ENCODE results near the gene MGAT3.

The MGAT3 gene

DNA sequence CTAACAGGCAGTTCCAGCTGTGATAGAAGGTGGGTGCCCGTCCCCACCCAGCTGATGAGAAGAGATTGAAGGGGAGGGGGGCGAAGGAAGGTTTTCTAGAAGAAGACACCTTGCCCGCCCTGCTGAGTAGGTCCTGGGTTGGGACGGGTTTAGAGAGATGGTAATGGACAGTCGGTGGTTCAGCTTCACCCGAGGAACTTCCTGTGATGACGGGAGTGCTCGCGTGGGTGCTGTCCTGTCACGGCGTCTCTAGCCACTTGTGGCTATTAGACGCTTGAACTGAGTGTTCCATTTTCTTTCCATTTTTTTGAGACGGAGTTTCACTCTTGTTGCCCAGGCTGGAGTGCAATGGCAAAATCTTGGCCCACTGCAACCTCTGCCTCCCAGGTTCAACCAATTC, 27.6 kb upstream of the MGAT3 start:
- no peak for DNase-seq

DNA sequence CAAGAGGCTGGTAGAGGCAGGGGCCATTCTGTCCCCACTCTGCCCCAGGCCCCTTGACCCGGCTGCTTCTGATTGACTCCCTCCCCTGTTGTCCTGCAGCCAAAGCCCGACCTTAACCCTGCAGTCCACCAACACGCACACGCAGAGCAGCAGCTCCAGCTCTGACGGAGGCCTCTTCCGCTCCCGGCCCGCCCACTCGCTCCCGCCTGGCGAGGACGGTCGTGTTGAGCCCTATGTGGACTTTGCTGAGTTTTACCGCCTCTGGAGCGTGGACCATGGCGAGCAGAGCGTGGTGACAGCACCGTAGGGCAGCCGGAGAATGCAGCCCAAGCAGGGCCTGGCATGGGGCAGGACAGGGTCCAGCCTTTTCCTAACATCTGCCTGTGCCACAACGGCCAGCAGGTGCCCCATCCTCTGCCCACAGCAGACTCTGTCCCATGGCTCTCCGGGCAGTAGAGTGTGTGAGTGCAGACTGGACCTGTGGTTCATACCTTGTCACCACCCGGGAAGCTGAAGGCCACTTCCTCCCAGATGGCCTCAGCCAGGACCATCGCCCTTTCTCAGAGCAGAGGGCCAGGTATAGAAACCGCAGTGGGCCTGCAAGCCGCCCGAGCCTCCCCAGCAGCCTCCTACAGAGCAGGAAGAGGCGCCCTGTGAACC, 26.8 kb upstream of the MGAT3 start:
- DNase-seq: no peak

DNA sequence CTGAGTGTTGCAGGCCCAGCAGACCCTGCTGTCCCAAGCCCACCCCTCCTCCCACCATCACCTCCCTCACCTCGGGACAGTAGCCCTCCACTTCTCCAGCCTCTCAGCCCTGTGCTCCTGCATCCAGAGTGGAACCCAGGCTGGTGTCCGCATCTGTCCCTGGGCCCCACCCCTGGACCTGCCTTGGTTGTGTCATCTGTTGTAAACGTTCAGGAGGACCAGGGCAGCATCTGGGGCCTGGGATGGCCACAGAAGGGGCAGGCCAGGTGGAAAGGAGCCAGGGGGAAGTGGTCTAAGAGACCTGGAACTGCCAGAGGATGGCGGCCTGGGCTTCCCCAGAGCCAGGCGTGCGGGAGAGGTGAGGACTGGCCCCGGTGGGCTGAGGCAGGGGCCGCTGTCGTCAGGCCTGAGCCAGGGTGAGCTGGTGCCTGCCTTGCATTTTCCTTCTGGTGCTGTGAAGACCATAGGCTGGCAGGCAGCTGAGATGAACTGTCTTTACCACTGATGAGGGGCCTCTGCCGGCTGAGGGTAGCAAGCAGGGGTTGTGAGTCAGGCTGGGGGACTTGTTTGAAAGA, 26.1 kb upstream of the MGAT3 start:
- no peak for DNase-seq

DNA sequence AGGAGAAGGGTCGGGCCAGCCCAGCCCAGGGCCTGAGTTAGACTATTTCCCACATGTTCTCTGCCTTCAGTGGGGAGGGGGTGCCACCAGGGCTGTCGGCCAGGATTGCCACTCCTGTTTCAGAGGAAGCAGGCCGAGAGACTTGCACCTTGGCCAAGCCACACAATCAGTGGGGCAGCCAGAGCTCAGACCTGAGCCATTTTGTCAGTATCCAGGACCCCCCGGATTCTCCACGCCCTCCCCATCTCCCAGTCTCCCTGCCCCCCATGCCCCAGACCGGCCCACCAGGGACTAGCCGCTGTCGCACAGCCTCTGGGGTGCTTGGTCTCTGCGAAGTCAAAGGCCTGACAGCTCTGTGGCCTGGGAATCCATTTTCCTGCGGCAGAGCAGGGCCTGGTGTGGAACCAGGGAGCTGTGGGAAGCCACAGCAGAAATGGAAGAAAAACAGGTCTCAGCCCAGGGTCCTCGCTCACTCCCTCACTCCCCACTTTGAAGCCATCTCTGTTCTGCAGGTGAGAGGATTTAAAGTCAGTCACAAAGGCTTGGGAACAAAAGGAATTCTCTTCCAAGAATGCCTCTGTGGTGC, 25.5 kb upstream of the MGAT3 start:
- DNase-seq: no peak

DNA sequence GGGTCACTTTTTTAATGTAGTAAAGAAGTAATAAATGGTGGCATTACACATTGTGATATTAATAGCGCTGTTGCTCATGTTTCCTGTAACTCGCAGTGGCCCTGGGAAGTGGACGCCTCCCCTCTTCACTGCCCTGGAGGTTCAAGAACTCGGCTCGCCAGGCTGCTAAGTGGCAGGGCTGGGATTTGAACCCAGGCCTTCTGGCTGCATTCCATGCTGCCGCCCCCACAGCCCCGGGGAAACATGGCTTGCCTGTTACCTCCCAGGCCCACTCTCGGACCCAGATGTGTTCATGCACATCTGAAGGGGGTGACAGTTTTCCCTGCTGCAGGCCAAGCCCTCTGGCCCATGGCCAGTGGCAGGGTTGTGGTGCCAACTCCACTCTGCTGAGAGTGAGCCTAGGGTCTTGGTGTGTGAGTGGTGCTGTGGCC, 25.0 kb upstream of the MGAT3 start:
- DNase-seq: no peak

DNA sequence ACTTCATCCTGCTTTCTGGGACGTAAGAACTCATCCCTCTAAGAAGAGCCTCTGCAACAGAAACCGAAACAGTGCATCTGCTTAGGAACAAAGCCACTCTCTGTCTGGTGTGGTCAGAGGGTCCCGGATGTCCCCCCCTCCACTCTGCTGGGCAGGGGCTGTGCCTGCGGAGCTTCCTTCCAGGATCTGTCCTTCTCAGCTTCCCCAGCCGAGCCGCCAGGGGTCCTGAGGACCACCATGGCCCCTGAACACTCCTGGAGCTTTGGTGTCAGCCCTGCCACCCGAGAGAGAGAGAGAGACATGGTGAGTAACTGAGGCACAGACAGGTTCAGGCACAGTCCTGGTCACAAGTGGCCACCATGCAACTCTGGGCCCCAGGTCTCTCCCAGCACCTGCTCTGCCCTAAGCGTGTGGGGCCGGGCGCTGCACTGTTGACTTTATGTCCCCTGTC, 24.4 kb upstream of the MGAT3 start:
- no peak for DNase-seq

DNA sequence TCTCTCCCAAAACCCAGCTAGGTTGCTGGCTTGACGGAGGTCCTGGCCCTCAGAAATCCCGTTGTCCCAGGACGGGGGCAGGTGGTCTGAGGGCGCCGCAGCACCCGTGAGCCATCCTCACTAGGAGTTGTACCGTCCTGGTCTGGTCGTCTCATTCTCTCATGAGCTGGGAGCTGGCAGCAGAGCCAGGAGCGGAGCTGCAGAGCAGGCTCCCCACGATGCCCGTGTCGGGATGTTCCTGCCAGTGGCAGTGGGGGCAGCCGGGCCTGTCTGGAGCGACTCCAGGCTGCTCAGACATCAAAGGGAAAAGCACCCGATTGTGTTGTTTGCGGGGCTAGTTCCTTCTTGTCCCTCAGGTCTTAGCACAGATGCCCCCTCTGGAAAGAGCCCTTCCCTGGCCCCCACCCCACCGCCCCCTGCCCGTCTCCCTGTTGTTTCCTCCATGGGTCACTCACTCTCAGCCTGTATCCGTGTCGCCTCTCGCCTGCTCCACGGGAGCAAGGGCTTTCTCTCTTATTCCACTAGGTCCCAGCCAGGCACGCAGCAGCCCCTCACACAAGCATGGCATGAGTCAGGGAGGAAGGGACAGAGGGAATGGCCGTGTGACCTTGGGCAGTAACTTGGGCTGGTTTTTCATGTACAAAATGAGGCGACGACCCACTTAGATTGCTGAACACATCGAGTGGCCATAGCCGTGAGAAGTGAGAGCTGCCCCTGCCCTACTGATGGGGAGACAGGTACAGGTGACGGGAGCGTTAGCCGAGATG, 23.2 kb upstream of the MGAT3 start:
- no peak for DNase-seq

DNA sequence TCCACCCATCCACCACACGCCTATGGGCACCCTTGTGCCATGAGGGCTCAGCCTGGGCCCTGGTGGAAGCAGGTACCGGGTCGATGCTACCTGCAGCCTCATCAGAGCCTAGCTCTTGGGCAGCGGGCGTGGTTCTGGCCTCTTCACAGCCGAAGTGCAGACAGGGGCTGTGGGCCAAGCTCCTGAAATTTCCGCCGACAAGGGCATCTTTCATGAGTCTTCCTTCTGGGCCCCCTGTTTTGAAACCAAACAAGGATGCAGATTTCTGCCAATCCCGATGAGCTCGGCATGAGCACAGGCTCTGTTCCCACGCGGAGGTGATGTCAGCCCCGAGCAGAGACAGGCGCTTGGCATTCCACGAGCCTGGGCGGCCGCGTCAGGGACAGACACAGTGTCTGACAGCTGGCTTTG, 22.6 kb upstream of the MGAT3 start:
- DNase-seq: no peak

DNA sequence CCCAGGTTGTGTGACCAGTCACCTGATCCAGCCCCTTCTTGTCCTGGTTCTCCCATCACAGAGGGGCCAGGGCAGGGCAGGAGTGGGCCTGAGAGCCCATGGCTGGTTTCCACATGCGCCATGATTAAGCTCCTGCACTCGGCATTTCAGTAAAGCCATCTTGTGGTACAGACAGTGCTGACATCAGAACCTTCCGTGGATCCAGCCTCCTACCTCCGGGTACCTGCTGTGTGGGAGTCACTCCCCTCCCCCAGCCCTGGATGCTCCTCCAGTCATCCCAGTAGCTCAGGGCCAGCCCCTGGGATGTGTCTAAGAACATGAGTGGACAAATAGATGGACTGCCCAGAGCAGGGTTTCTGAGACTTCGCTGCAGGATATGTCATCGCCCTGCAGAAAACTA, 22.1 kb upstream of the MGAT3 start:
- no peak for DNase-seq

DNA sequence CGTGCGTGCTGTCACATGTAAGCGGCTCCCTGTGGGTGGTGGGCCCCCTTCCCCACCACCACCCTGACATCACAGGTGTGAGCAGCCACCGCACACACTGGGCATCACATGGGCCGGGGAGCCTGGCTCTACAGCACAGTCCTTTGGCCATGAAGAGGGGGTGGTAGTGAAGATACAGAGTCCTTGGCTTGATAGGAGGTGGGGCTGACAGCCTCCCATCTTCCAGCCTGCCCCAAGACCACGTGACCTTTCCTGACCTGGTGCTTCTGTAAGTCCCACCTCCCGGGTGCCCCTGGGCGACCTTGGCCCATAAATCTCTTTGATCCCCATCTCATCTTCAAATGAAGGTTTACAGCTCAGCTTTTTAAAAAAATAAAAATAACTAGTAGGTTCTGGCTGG, 21.2 kb upstream of the MGAT3 start:
- DNase-seq: no peak

DNA sequence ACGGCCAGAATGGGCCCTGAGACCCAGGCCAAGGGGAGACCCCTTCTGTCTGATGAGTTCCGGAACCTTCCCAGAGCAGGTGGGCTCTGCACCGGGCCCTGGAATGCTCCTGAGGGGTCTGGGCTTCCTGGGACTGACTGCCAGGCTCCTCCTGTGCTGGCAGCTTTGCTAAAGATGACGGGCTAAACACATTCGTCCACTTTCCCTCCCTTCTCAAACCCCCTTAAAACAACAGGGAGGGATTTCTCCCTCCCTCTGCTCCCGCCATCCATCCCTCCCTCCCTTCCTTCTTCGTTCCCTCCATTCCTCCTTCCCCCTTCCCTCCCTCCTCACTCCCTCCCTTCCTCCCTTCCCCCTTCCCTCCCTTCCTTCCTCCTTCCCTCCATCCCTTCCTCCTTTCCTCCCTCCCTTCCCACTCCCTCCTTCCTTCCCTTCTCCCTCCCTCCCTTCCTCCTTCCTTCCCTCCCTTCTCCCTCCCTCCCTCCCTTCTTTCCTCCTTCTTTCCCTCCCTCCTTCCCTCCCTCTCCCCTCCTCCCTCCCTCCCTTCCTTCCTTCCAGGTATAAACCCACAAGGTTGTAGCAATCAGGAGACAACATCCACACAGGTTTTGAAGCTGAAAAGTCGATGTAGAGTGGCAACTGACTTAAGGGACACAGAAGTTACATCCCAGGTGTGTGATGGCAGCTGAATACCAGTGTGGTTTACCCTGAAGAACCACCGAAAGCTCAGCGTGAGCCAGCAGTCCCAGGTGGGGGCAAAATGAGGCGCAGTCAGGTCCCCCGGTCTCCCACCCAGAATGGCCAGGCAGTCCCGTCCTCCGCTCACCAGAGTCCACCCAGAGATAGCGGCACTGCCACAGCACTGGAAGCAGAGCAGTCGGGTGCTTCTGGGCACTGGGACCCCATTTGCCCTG, 18.8 kb upstream of the MGAT3 start:
- DNase-seq: no peak

DNA sequence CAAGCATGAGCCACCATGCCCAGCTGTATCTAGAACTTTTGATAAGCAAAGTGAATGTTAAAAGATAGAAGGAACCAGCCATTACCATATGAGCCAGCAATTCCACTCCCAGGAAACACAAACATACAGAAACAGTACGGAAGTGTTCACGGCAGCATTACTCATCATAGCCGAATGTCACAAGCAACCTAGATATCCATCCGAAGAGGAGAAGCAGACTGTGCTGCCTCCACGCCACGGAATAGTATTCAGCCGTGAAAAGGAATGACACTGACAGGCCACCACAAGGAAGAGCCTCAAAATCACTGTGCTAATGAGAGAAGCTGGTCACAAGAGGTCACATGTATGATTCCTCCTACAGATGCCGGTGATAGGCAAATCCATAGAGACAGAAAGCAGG, 17.6 kb upstream of the MGAT3 start:
- no peak for DNase-seq

DNA sequence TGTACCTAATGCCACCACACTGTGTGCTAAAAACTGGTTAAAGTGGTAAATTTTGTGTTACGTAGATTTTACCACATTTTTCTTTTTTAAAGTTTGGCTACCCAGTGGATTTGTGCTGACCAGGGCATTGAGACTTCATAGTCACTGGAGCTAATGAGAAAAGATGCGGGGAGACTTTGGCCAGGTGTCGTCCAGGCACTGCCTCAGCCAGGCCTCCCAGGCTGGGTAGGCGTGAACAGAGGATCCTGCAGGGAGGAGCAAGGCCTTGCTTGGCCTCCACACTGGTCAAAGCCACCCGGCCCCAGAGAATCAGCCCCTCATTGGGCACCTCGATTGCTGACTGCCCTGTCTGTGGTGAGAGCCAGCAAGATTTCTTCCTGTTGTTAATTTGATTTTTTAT, 13.4 kb upstream of the MGAT3 start:
- DNase-seq: no peak

DNA sequence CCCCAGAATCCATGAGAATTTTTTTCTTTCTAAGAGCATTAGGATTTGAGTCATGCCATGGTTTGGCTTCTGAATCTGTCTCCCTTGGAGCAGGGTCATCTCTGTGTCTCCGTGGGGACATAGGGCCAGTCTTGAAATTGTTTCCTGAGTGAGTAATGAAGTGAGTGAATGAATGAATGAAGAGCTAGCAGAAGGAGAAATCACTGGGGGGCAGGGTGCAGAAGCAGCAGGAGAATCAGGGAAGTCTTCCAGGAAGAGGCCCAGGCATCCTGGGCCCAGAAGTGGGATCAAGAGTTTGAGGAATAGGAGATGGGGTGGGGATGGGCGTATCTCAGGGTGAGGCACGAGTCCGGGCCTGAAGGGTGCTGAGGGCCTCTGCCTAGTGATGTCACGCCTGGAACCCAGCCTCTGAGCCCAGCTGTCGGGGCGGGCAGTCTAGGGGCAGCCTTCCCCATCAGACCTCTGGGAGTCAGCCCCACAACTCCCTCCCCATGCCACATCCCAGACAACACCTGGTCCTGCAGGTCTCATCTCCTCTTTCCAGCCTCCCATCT, 12.5 kb upstream of the MGAT3 start:
- DNase-seq: no peak

DNA sequence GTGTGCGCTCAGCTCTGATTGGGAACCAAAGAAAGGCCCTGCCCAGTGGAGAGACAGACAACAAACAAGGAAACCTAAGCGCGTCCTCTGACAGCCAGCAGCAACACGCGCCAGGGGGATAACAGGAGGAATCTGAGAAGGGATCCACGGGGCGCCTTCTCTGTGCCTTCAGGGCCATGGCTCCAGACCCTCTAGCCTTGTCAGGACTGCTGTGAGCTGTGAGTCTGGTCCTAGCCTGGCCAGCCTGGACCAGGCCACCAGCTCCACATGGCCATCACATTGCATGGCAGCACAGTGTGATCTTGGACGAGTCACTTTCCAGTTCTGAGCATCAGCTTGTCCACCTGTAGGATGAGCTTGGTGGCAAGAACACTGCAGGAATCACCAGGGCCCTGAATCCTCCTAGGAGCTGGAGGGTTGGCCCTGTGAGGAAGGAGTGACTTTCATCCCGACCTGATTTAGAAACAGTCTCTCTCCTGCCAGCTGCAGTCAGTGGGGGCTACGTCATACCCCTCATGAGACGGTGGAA, 11.8 kb upstream of the MGAT3 start:
- no peak for DNase-seq

DNA sequence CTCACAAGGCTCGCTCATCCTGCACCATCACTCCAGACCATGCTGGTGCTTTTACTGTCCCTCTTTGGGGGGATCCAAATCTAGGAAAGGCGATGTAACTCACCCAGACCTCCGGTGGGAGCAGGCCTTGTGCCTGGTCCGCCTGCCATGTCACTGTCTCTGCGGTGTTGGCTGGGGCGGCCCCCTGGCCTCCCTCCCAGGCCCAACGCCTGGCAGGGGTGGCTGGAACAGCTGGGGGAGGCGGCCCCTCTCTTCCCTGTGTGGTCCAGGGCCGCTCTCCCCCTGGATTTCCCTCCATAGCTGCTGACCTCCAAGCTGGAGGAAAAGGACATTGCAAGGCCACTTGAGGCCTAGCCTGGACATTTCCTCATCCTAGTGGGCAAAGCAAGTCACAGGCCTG, 11.1 kb upstream of the MGAT3 start:
- no peak for DNase-seq

DNA sequence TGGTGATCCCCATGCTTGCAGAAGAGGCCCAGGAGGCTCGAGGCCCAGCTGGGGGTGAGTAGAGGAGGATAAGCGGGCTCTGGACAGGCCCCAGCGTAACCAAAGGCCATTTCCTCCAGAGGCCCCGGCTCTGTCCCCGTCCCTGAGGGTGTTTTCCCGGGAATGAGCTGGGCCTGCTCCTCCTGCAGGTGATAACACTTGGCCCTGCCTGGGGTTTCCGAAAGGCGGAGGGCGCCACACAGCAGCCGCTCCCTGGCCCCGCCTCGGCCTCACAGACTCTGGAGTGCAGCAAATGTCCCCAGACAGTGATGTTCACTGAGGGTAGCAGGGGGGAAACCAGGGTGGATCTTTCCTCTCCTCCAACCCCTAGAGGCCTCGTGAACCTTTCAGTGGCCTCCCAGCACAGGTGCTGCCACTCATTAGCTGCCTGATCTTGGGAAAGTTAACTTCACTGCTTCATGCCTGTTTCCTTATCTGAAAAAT, 10.5 kb upstream of the MGAT3 start:
- no peak for DNase-seq

DNA sequence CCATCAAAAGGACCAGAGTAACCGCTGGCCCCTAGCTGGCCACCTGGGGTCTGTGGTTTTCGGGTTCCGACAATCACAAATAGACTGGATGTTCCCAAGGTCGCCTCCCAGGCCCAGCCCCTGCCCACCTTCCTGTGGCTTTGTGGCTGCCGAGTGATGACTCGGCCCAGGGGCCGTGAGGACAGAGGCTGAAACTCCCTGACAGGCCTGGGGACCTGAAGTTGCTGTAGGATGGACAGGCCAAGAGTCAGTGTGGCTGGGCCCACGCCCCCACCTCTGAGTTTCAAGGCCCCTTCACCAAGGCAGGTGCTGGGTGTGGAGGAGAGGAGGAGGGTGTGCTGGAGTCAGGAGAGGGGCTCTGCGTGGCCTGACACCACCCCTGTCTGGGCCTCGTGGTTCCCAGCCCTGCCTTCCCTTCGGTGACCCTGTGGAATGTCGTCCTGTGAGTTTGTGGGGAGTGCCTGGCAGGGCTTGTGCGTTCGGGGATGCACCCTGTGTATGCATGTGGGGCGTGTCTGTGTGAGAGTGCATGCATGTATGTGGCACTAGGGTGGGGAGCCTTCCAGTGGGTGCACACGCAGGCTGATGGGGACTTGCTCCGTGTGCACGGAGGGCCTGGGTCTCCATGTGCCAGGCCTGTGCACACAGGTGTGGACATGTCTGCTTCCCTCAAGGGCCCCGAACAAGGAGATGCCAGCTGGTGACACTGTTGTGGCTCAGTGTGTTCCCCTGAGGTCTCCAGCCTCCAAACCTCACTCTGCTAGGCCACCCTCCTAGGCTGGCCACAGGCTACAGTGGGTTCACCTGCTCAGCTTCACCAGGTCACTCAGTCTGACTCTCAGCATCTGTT, 8.4 kb upstream of the MGAT3 start:
- DNase-seq: no peak

DNA sequence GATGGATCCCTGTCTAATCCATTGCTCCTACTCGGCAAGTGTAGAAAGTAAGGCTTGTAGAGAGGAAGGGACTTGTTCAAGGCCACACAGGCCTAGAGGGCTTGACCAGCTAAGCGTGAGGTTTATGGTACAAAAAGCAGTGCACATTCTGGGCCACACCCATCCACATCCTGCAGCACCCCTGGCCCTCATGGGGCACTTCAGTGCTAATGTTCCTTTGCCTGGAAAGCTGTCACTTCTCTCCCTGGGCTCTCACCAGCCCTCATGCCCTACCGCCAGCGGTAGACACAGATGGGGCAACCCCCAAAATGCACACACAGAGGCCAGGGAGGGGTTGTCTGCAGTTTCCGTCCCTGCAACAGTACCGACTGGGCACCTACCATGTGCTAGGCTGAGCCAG, 7.1 kb upstream of the MGAT3 start:
- DNase-seq: no peak

DNA sequence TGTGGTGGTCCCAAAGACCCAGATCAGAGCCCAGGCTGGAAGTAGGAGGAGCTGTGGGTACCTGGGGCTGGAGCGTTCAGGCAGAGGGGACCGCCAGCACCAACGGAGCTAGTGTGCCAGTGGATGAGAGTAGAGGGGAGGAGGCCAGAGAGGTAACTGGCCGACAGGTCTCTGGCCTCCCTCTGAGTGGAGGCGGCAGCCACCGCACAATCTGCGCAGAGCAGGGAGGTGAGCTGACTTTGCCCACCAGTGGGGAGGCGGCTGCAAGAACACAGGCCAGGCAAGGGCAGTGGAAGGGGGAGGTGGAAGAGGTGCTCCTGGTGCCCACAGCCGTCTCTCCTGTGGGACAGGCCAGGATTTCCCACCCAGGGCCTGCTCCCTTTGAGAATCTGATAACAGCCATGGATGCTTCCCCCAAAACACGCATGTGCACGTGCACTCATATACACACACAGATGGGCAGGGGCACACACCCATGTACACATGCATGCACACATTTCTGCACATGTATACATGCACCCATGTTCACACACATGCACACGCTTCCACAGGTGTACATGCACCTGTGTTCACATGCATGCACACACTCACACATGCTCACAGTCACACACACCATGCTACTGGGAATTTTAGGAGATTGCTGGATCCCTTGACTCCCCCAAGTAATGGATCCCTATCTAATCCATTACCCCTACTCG, 6.4 kb upstream of the MGAT3 start:
- no peak for DNase-seq

DNA sequence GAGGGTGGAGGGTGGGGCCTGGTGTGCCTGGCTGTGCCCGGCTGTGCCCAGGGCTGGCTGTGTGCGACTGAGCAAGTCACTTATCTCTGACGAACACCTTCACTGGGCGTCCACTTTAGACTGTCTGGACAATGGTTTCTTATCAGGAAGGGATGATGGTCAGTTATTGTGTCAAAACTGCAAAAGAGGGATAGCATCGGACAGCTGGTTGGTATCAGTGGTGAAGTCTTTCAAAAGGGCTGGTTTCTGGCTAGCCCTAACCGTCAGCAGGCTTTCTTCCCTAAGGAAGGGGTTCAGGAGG, 4.1 kb upstream of the MGAT3 start:
- no peak for DNase-seq
